Measurements from ENCODE around the gene TMEM220.

Gene TMEM220

GRCh38 chr17:10745231-10745630, 15.4 kb upstream of the TMEM220 start:
- no peak for DNase-seq (ENCODE audit: insufficient read length, low spot score)
- no peak for TF ChIP-seq CTCF (IDR thresholded peaks at IDR 0.05; ENCODE audit: insufficient read depth, missing control alignments)
- FAIRE-seq: no peak

- no peak for FAIRE-seq
- DNase-seq (ENCODE audit: insufficient read length, low spot score): no peak
- no peak for TF ChIP-seq CTCF (IDR thresholded peaks at IDR 0.05; ENCODE audit: insufficient read depth, missing control alignments)
These were observed 14.7 kb upstream of the TMEM220 start for GRCh38 chr17:10744501-10745000.

- FAIRE-seq: no peak
These were observed 13.6 kb upstream of the TMEM220 start for GRCh38 chr17:10743316-10744009.

DNA sequence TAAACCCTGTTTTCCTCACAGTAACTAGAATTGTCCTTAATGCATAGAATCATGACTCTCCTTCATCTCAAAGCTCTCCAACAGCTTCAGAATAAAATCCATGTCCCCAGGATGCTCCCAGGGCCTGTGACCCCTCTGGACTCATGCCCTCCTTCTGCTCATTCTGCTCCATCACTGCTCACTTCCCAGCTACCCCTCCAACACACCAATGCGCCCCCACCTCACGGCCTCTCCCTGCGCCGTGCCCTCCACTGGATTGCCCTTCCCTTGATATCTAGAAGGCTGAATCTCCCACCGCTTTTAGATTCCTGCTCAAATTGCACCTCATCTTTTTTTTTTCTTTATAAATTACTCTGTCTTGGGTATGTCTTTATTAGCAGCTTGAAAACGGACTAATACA, 12.6 kb upstream of the TMEM220 start:
- FAIRE-seq (no peak), DNase-seq (ENCODE audit: insufficient read length, low spot score) (no peak)
- no peak for TF ChIP-seq CTCF (IDR thresholded peaks at IDR 0.05; ENCODE audit: insufficient read depth, missing control alignments)

More at GRCh38 chr17:10743316-10744009, 13.6 kb upstream of the TMEM220 start:
- no peak for DNase-seq (ENCODE audit: insufficient read length, low spot score)
- no peak for TF ChIP-seq CTCF (IDR thresholded peaks at IDR 0.05; ENCODE audit: insufficient read depth, missing control alignments)

- no peak for FAIRE-seq
- no peak for TF ChIP-seq CTCF (IDR thresholded peaks at IDR 0.05; ENCODE audit: insufficient read depth, missing control alignments)
- no peak for DNase-seq (ENCODE audit: insufficient read length, low spot score)
These were observed 11.8 kb upstream of the TMEM220 start for GRCh38 chr17:10741416-10742135.

GRCh38 chr17:10739386-10739785, 9.6 kb upstream of the TMEM220 start:
- no peak for FAIRE-seq
- no peak for TF ChIP-seq CTCF (IDR thresholded peaks at IDR 0.05; ENCODE audit: insufficient read depth, missing control alignments)
- no peak for DNase-seq (ENCODE audit: insufficient read length, low spot score)
